ENCODE measurements around the gene ZNF280D. TPM values are rescaled to one million over a fixed set of nuclear protein-coding genes. Genes with fewer than 3 reads are reported as not detected.
A peak's percentile ranks its signal among the peaks of the same experiment; 100 is the strongest.
"Not testable (repeated sequence)": the region's sequence is repeated elsewhere in the genome, so short reads cannot be mapped to it uniquely, and the experiment has no call there.

The ZNF280D gene, protein sequence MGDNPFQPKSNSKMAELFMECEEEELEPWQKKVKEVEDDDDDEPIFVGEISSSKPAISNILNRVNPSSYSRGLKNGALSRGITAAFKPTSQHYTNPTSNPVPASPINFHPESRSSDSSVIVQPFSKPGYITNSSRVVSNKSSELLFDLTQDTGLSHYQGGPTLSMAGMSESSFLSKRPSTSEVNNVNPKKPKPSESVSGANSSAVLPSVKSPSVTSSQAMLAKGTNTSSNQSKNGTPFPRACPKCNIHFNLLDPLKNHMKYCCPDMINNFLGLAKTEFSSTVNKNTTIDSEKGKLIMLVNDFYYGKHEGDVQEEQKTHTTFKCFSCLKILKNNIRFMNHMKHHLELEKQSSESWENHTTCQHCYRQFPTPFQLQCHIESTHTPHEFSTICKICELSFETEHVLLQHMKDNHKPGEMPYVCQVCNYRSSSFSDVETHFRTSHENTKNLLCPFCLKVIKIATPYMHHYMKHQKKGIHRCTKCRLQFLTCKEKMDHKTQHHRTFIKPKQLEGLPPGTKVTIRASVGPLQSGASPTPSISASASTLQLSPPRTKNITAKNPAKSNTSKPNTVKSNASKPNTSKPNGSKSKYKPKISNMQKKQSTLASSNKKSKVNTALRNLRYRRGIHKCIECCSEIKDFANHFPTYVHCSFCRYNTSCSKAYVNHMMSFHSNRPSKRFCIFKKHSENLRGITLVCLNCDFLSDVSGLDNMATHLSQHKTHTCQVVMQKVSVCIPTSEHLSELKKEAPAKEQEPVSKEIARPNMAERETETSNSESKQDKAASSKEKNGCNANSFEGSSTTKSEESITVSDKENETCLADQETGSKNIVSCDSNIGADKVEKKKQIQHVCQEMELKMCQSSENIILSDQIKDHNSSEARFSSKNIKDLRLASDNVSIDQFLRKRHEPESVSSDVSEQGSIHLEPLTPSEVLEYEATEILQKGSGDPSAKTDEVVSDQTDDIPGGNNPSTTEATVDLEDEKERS
- 10 to 100 TPM; 66.1 to 94.8 (median 86.5) TPM for total RNA-seq

DNA sequence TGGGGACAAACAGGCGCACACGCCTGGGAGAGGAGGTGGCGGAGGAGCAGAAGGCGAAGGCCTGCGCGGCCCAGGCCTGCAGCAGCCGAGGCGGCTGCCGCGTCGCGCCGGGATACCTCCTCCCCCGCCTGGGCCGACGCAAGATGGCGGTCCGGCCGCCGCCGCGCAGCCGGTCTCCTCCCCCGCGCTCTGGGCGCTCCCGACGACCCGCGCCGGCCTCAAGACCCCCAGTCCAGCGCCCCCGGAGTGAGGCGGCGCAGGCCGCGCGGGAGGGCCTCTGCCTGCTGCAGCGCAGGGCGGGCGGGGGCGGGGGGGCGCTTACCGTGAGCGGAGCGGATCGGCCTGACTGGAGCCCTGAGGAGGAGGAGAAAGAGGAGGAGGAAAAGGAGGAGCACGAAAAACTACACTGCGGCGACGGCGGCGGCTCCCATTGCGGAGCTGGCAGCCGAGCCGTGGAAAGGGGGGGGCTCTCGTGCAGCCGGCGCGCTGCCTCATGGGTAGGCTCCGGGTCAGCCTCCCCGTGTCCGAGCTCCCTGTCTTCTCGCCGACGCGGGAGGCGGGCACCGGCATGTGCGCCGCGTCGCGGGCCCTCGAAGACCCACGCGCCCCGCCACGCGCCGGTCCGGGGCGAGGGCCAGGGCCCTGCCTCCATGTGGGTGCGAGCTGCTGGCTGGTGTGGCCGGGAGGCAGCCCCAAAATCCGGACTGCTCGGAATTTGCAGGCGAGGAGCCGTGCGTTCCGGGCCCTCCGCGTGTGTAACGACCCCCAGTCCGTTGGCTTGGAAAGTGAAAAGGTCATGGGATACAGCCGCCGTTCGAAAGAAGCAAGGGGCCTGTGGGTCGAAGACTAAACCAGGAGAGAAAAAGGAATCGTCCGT lies at the start of gene ZNF280D:
TSS of gene ZNF280D (minus strand) at position 374 of the 877 bp plus-strand sequence. CDS start 26,400 bp downstream, outside the sequence.
- Histone ChIP-seq H3K27me3 (no peaks in the 10 kb centered on the region), H3K9me3 (no peaks in the 10 kb centered on the region), H3K4me3 (peak within 1 kb of the TSS; percentile 70 to 87 (median 83)), H3K27ac (peak within 1 kb of the TSS; percentile 97 to 99), H3K36me3 (no peaks in the 10 kb centered on the region), H3K4me1 (peaks cover 0 to 14% of the 10 kb centered on the region in 2 donors)
- peak; percentile 80 to 84 for DNase-seq (ENCODE audit: low spot score in 2 of 2)
- intact Hi-C loops (cut with DNase I; ENCODE audit: low total_unique reads), result no loop called here
- TF ChIP-seq POLR2AphosphoS5 (IDR thresholded peaks at IDR 0.05) (peak; percentile 31 to 58 (median 56)), POLR2A (IDR thresholded peaks at IDR 0.05) (no peak)
- TF ChIP-seq, protein P1, sequence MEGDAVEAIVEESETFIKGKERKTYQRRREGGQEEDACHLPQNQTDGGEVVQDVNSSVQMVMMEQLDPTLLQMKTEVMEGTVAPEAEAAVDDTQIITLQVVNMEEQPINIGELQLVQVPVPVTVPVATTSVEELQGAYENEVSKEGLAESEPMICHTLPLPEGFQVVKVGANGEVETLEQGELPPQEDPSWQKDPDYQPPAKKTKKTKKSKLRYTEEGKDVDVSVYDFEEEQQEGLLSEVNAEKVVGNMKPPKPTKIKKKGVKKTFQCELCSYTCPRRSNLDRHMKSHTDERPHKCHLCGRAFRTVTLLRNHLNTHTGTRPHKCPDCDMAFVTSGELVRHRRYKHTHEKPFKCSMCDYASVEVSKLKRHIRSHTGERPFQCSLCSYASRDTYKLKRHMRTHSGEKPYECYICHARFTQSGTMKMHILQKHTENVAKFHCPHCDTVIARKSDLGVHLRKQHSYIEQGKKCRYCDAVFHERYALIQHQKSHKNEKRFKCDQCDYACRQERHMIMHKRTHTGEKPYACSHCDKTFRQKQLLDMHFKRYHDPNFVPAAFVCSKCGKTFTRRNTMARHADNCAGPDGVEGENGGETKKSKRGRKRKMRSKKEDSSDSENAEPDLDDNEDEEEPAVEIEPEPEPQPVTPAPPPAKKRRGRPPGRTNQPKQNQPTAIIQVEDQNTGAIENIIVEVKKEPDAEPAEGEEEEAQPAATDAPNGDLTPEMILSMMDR (IDR thresholded peaks at IDR 0.05), result no peak

DNA sequence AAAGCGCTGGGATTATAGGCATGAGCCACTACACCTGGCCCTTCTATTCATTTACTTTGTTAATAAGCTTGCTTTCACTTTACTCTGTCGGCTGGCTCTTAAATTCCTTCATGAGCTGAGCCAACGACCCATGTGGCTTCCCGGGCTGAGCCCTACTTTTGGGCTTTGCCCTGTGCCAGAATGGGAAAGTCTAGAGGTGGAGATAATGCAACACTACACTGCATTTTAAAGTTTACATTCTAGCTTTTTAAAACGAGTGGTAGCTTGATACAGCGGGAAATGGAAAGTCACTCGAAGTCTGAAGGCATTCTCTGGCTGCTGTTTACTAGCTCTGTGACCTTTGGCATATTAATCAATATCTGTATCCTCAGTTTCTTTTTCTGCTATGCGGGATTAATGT lies 49.0 kb upstream of the ZNF280D start:
- no peak for TF ChIP-seq POLR2AphosphoS5 (IDR thresholded peaks at IDR 0.05)
- no peak for TF ChIP-seq POLR2A (IDR thresholded peaks at IDR 0.05)
- TF ChIP-seq, protein P1 (IDR thresholded peaks at IDR 0.05), result no peak
- no peaks in the 10 kb centered on the region for H3K36me3 ChIP-seq
- H3K27me3 ChIP-seq, result no peaks in the 10 kb centered on the region
- H3K4me3 ChIP-seq, result no peak overlapping the region
- no peaks in the 10 kb centered on the region for H3K4me1 ChIP-seq
- no peak for DNase-seq (ENCODE audit: low spot score in 2 of 2)
- no peaks in the 10 kb centered on the region for H3K9me3 ChIP-seq
- intact Hi-C loops (cut with DNase I; ENCODE audit: low total_unique reads), result no loop called here
- no peak overlapping the region for H3K27ac ChIP-seq

DNA sequence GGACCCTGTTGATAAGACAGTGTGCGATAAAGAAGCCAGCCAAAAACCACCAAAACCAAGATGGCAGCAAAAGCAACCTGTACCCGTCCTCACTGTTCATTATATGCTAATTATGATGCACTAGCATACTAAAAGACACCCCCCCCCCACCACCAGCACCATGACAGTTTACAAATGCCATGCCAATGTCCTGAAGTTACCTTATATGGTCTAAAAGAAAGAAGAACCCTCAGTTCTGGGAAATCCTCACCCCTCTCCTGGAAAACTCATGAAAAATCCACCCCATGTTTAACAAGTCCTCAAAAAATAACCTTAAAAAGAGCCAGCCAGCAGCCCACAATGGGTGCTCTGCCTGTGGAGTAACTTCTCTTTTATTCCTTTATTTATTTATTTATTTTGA lies 48.4 kb upstream of the ZNF280D start:
- TF ChIP-seq, protein P1 (IDR thresholded peaks at IDR 0.05), result no peak
- TF ChIP-seq POLR2AphosphoS5 (IDR thresholded peaks at IDR 0.05), result no peak
- no peak for TF ChIP-seq POLR2A (IDR thresholded peaks at IDR 0.05)
- Histone ChIP-seq H3K27ac (no peak overlapping the region), H3K4me3 (no peak overlapping the region), H3K27me3 (no peaks in the 10 kb centered on the region), H3K4me1 (no peaks in the 10 kb centered on the region), H3K9me3 (no peaks in the 10 kb centered on the region), H3K36me3 (no peaks in the 10 kb centered on the region)
- no peak for DNase-seq (ENCODE audit: low spot score in 2 of 2)
- intact Hi-C loops (cut with DNase I; ENCODE audit: low total_unique reads), result no loop called here

DNA sequence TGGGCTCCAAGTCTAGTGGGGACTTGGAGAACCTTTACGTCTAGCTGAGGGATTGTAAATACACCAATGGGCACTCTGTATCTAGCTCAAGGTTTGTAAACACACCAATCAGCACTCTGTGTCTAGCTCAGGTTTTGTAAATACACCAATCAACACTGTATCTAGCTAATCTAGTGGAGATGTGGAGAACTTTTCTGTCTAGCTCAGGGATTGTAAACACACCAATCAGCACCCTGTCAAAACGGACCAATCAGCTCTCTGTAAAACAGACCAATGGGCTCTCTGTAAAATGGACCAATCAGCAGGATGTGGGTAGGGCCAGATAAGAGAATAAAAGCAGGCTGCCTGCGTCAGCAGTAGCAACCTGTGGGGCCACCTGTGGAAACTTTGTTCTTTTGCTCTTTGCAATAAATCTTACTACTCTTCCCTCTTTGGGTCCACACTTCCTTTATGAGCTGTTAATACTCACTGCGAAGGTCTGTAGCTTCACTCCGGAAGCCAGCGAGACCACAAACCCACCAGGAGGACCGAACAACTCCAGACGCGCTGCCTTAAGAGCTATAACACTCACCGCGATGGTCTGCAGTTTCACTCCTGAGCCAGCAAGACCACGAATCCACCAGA lies 46.9 kb upstream of the ZNF280D start:
- H3K4me1 ChIP-seq; DNase-seq (ENCODE audit: low spot score in 2 of 2); H3K27me3 ChIP-seq; intact Hi-C loops (cut with DNase I; ENCODE audit: low total_unique reads); H3K9me3 ChIP-seq; H3K27ac ChIP-seq; H3K36me3 ChIP-seq; H3K4me3 ChIP-seq: not testable (repeated sequence)

DNA sequence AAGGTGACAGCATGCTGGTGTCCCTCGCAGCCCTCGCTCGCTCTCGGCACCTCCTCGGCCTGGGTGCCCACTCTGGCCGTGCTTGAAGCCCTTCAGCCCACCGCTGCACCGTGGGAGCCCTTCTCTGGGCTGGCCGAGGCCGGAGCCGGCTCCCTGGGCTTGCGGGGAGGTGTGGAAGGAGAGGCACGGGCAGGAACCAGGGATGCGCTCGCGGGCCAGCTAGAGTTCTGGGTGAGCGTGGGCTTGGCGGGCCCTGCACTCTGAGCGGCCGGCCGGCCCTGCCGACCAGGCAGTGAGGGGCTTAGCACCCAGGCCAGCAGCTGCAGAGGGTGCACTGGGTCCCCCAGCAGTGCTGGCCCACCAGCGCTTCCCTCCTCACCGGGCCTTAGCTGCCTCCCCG lies 46.1 kb upstream of the ZNF280D start:
- H3K27me3 ChIP-seq; H3K4me3 ChIP-seq; H3K4me1 ChIP-seq; H3K27ac ChIP-seq; H3K9me3 ChIP-seq; H3K36me3 ChIP-seq; DNase-seq (ENCODE audit: low spot score in 2 of 2); intact Hi-C loops (cut with DNase I; ENCODE audit: low total_unique reads): not testable (repeated sequence)
